22Rv1 (cell line): ENCODE measurements around the gene DNASE1.
"Not testable (repeated sequence)": the region's sequence is repeated elsewhere in the genome, so short reads cannot be mapped to it uniquely, and the experiment has no call there.

Experiments used
- H3K27ac ChIP-seq: fragments of 450-650 bp; 2 replicates; pipeline ENCODE4 v1.5.1; 2017
- CTCF ChIP-seq: fragments of 450-650 bp; IDR thresholded peaks from 2 replicates; pipeline ENCODE4 v1.5.1; 2017; ENCODE audit warnings: mild to moderate bottlenecking
- ZFX ChIP-seq: fragments of 450-650 bp; IDR thresholded peaks from 2 replicates; pipeline ENCODE4 v1.6.1; 2017; ENCODE audit warnings: antibody characterized with exemption, borderline replicate concordance

The DNASE1 gene

GRCh38 chr16:3654249-3654991 lies at the start of gene DNASE1:
DNASE1 (plus strand) TSS chr16:3654691; CDS start chr16:3655374, 683 bp downstream.
- no peak for TF ChIP-seq ZFX
- peak; percentile 87 for TF ChIP-seq CTCF
- peak within 1 kb of the TSS; percentile 77 for H3K27ac ChIP-seq

- TF ChIP-seq CTCF (no peak), ZFX (no peak)
Observed at GRCh38 chr16:3606441-3606840, 48.0 kb upstream of the DNASE1 start.

GRCh38 chr16:3607161-3607560 lies 47.3 kb upstream of the DNASE1 start:
- TF ChIP-seq ZFX: no peak
- TF ChIP-seq CTCF: no peak
- H3K27ac ChIP-seq: no peak overlapping the region

More at GRCh38 chr16:3606441-3606840, 48.0 kb upstream of the DNASE1 start:
- no peak overlapping the region for H3K27ac ChIP-seq

- no peak overlapping the region for H3K27ac ChIP-seq
- no peak for TF ChIP-seq ZFX
- no peak for TF ChIP-seq CTCF
Observed at GRCh38 chr16:3607634-3608033, 46.9 kb upstream of the DNASE1 start.

- TF ChIP-seq ZFX (no peak), CTCF (no peak)
Observed at GRCh38 chr16:3608069-3608468, 46.4 kb upstream of the DNASE1 start.

GRCh38 chr16:3608976-3609375 lies 45.5 kb upstream of the DNASE1 start:
- H3K27ac ChIP-seq: not testable (repeated sequence)

More at GRCh38 chr16:3608069-3608468, 46.4 kb upstream of the DNASE1 start:
- 0 out of 2 replicates have a peak overlapping the region, but pooled peaks have one; percentile 5 for H3K27ac ChIP-seq

GRCh38 chr16:3609895-3610697 lies 44.4 kb upstream of the DNASE1 start:
- H3K27ac ChIP-seq: peak overlapping the region; percentile 78
- no peak for TF ChIP-seq CTCF
- TF ChIP-seq ZFX: no peak
